Activated CD4-positive, alpha-beta T cell treated with anti-CD3 and anti-CD28 coated beads, Interleukin-2, Interleukin-6, amounts not matched to agents 100 ng/mL and 50 ng/mL, durations not matched to agents 16 hours and 8 hours (primary cell): Measurements from ENCODE around the gene PROC.

ENCODE experiments used
- DNase-seq: peaks from one replicate; pipeline ENCODE4 v3.0.0-alpha.2; 2020

The PROC gene

GRCh38 chr2:127414638-127415592 lies 3.3 kb upstream of the PROC start:
- DNase-seq, result no peak

- DNase-seq, result peak; percentile 84
These were observed 2.4 kb upstream of the PROC start for GRCh38 chr2:127415593-127416505.

GRCh38 chr2:127416506-127417001 lies 1.7 kb upstream of the PROC start:
- no peak for DNase-seq

- no peak for DNase-seq
These were observed 821 bp upstream of the PROC start for GRCh38 chr2:127417406-127417805.

GRCh38 chr2:127419112-127419430 lies 844 bp downstream of the PROC start:
- DNase-seq, result no peak

- DNase-seq, result no peak
These were observed 1.3 kb downstream of the PROC start for GRCh38 chr2:127419448-127420038.

- DNase-seq, result no peak
These were observed 2.0 kb downstream of the PROC start for GRCh38 chr2:127420039-127420864.

GRCh38 chr2:127421116-127421800 lies 3.0 kb downstream of the PROC start:
- DNase-seq, result no peak

GRCh38 chr2:127421871-127422558 lies 3.8 kb downstream of the PROC start:
- DNase-seq, result no peak

- DNase-seq, result no peak
These were observed 4.6 kb downstream of the PROC start for GRCh38 chr2:127422559-127423477.

GRCh38 chr2:127423478-127423843 lies 5.2 kb downstream of the PROC start:
- no peak for DNase-seq

- no peak for DNase-seq
These were observed 5.7 kb downstream of the PROC start for GRCh38 chr2:127423880-127424279.

- no peak for DNase-seq
These were observed 6.6 kb downstream of the PROC start for GRCh38 chr2:127424598-127425520.

GRCh38 chr2:127425540-127426490 lies 7.6 kb downstream of the PROC start:
- DNase-seq, result no peak

- no peak for DNase-seq
These were observed 8.5 kb downstream of the PROC start for GRCh38 chr2:127426501-127427354.

- DNase-seq, result no peak
These were observed 9.3 kb downstream of the PROC start for GRCh38 chr2:127427376-127428056.
